Measurements from ENCODE around the gene CGB8.
"Not testable (repeated sequence)": the region's sequence is repeated elsewhere in the genome, so short reads cannot be mapped to it uniquely, and the experiment has no call there.

The CGB8 gene

GRCh38 chr19:49029749-49030148 lies 19.2 kb downstream of the CGB8 start:
- not testable (repeated sequence) for DNase-seq

GRCh38 chr19:49028686-49029085 lies 20.2 kb downstream of the CGB8 start:
- DNase-seq = not testable (repeated sequence)

- DNase-seq = not testable (repeated sequence)
Measured at GRCh38 chr19:49025599-49025998, 23.3 kb downstream of the CGB8 start.

DNA sequence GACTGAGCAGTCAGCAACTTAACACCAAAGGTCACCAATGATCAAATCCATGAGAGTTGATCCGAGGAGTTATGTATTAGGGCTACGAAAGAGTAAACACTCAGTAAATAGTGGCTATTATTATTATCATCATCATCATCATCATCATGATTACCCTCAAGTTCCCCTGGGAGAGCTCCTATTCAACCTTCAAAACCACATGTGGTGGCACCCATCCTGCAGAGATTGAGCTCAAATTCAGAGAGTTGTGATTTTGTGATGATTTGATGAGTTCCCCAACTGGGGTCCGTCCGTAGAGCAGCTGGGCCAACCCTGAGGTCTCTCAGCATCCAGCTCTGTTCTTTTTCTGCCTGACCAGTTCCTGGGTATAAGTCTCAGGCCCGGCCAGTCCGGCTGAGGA lies 23.8 kb downstream of the CGB8 start:
- not testable (repeated sequence) for DNase-seq

GRCh38 chr19:49024233-49024632 lies 24.7 kb downstream of the CGB8 start, which contains the start of gene CGB3:
Gene CGB3 (minus strand): TSS chr19:49024333. CDS start chr19:49023971, 362 bp downstream.
- DNase-seq = not testable (repeated sequence)

DNA sequence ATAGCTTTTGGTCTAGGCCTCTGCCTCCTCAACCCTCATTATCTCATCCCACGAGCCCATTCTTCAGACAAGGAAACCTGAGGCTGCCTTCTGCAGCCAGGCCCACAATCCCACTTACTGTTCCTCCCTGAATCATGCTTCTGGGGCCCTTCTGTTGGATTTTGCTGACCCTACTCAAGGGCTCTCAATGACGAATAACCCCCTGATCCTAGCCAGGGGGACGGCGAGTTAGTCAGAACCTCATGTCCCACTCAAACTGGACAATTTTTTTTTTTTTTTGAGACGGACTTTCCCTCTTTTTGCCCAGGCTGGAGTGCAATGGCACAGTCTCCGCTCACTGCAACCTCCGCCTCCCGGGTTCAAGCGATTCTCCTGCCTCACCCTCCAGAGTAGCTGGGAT lies 26.8 kb downstream of the CGB8 start:
- DNase-seq = no peak

GRCh38 chr19:49020931-49021895 lies 27.7 kb downstream of the CGB8 start:
- no peak for DNase-seq

GRCh38 chr19:49020342-49020741 lies 28.6 kb downstream of the CGB8 start:
- DNase-seq = no peak

- DNase-seq = no peak
Measured at GRCh38 chr19:49019242-49019932, 29.5 kb downstream of the CGB8 start.

DNA sequence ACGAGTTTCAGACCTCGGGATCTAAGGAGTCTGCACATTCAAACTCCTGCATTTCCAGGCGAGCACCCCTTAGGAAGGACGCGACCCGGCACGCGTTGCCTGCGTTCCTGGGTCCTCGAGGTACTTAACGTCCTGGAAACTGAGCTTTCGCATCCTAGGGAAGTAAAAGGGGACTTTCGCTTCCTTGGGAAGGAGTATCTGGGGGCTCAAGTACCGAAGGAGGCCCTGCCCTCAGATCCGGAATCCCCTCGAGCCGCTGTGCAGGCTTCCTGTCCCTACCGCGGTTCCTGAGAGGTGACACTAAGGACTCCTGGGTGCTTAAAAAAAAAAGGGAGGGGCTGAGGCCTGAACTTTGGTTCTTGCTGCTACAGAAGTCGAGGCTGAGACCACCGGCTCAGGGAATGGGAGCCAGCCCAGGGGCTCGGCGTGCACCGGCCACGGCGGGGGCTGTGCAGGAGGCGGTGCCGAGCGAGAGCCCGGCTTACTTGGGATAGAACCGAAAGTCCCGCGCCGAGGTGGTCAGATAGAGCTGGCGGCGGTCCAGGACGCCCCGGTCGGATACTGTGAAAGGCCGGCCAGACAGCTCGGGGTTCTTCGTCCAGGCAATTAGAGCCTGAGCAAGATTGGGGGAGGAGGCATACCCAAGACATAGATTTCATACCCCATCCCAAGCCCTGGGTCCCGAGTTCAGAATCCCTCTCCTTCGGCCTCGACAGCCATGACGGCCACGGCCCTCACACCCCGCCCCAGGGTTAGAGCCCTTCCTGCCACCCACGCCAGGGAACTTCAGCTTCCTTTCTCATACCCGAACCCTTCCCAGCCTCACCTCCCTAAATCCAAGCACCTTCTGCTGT lies 30.3 kb downstream of the CGB8 start:
- not testable (repeated sequence) for DNase-seq

DNA sequence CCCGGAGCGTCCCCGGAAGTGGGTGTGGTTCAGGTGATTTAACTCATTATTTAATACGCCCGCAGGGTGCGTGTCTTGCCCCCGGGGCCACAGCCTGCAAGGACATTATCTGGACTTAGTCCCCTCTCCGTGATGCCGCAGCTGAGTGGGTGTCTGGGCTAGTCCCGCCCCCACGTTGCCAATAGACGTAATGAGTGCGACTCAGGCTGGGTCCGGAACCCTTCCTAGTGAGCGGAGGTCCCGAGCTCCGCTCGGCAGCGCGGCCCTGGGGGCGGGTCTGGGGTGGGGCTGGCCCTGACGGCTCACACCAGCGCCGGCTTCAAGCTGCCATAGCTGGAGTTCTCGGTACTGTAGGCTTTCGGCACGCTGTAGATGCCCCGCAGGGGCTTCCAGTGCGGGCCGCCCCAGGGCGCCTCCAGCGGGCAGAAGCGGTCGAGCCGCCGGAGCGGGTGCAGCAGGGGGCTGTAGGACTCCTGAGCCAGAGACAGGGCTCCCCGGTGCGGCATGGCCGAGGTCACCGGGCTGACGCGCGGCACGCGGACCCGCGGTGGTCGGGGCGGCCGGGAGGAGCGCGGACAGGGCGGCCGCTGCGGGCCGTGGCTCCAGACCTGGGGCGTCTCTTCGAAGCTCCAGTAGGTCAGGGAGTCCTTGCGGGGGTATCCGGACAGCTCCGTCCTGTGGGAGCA lies 31.1 kb downstream of the CGB8 start:
- DNase-seq = no peak

GRCh38 chr19:49017041-49017665 lies 31.8 kb downstream of the CGB8 start, which contains the start of gene LHB:
Gene LHB (minus strand): TSS chr19:49017091. CDS start chr19:49017081, 10 bp downstream.
- DNase-seq = no peak

GRCh38 chr19:49016067-49016839 lies 32.7 kb downstream of the CGB8 start:
- DNase-seq = no peak

- no peak for DNase-seq
Measured at GRCh38 chr19:49014870-49015255, 34.0 kb downstream of the CGB8 start.

DNA sequence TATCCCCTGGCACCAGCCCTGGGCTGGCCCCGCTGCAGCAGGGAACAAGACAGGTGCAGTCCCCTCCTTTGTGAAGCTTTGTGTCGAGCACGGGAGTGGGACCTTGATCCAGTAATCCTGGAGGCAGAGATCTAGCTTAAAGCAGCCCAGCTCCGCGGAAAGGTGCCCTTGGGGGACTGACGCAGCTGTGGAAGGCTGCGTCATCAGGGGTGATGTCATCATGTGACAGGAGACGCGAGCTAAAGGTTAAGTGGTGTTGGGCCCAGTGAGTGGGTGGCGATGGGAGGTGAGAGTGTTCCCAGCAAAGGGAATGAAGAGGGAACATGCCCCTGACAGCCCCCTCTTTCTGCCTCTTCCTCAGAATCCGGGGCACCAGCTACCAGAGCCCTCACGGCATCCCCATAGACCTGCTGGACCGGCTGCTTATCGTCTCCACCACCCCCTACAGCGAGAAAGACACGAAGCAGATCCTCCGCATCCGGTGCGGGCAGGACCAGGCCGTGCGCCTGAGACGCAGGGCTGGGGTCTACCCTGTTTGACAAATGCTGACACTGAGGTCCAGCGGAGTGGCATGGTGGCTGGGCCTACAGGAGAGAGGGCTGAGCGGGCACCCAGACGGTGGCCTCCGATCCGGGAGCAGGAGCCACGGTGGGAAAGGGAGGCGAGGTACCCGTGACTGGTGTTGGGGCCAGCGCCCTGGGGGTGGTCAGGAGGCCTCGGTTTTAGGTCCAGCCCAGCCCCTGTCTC lies 34.6 kb downstream of the CGB8 start:
- no peak for DNase-seq

DNA sequence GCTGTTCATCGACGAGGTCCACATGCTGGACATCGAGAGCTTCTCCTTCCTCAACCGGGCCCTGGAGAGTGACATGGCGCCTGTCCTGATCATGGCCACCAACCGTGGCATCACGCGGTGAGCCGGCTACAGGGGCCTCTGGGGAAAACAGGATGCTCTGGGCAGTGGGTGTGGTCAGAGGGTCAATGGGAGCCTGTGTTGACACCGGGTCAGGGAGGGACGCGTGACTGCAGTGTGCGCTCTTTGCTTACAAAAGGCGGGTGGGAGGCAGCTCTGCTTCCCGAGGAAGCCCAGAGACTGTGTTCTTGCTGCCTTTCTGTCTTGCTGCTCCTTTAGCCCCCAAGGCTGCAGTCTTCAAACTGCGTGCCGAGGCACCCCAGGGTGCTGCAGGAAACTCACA lies 37.7 kb downstream of the CGB8 start:
- no peak for DNase-seq

DNA sequence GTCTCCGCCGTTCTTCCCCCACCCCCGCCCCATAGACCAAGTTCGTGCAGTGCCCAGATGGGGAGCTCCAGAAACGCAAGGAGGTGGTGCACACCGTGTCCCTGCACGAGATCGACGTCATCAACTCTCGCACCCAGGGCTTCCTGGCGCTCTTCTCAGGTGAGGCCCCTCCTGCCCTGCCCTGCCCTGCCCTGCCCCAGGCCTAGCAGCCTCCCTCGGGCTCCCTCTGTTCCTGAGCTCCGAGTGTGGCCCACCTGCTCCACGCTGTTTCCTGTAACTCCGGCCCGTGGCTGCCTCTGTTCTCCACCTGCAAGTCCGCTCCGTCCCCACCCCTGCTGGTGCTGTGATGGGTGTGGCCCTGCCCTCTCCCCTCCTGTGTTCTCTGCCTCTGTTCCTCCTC lies 38.5 kb downstream of the CGB8 start:
- DNase-seq = no peak

DNA sequence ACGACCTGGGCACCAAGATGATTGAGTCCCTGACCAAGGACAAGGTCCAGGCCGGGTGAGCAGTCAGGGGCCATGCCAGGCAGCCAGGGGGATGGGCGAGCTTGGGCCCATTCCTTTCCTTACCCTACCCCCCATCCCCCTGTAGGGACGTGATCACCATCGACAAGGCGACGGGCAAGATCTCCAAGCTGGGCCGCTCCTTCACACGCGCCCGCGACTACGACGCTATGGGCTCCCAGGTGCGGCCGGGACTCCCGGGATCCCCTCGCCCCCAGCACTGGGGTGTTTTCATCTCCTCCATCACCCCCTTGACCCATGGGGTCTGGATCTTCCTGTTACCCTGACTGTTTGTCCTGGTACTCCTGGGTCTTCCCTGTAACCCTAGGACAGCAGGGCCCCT lies 39.1 kb downstream of the CGB8 start:
- DNase-seq = no peak

GRCh38 chr19:49006905-49007304 lies 42.0 kb downstream of the CGB8 start:
- DNase-seq = no peak

- no peak for DNase-seq
Measured at GRCh38 chr19:49004964-49005614, 43.8 kb downstream of the CGB8 start.
